HepG2 (cell line): Measurements from ENCODE around the gene HNRNPR. TPM values are rescaled to one million over a fixed set of nuclear protein-coding genes. Genes with fewer than 3 reads are reported as not detected.

ENCODE experiments used
- HOXA5 ChIP-seq: sonication (generic); formaldehyde crosslinking; IDR thresholded peaks from 2 replicates; pipeline ENCODE4 v1.4.0; 2020; ENCODE audit warnings: missing genetic modification reagents
- JUND ChIP-seq: sonication (generic); formaldehyde crosslinking; IDR thresholded peaks from 2 replicates; pipeline ENCODE4 v1.8.0; 2022; ENCODE audit warnings: mild to moderate bottlenecking, missing genetic modification reagents
- SMYD3 ChIP-seq: sonication (generic); formaldehyde crosslinking; IDR thresholded peaks from 2 replicates; pipeline ENCODE4 v1.8.1; 2023; ENCODE audit warnings: mild to moderate bottlenecking, missing genetic modification reagents
- WIZ ChIP-seq: sonication (generic); formaldehyde crosslinking; IDR thresholded peaks from 2 replicates; pipeline ENCODE4 v1.5.1; 2020; ENCODE audit warnings: mild to moderate bottlenecking, missing genetic modification reagents
- ZIK1 ChIP-seq: sonication (generic); formaldehyde crosslinking; IDR thresholded peaks from 2 replicates; pipeline ENCODE4 v1.5.0; 2020; ENCODE audit warnings: mild to moderate bottlenecking, low read depth, missing genetic modification reagents, borderline replicate concordance
- ZNF251 ChIP-seq: sonication (generic); formaldehyde crosslinking; IDR thresholded peaks from 2 replicates; pipeline ENCODE4 v1.9.0; 2021; ENCODE audit warnings: mild to moderate bottlenecking, missing genetic modification reagents
- ZNF335 ChIP-seq: sonication (generic); formaldehyde crosslinking; IDR thresholded peaks from 2 replicates; pipeline ENCODE4 v1.4.0; 2020; ENCODE audit warnings: missing genetic modification reagents
- ZNF431 ChIP-seq: sonication (generic); formaldehyde crosslinking; IDR thresholded peaks from 2 replicates; pipeline ENCODE4 v1.9.0; 2022; ENCODE audit warnings: missing genetic modification reagents, low read depth, mild to moderate bottlenecking, borderline replicate concordance
- ZNF441 ChIP-seq: sonication (generic); formaldehyde crosslinking; IDR thresholded peaks from 2 replicates; pipeline ENCODE4 v1.7.0; 2021; ENCODE audit warnings: missing genetic modification reagents, borderline replicate concordance
- ZNF564 ChIP-seq: sonication (generic); formaldehyde crosslinking; IDR thresholded peaks from 2 replicates; pipeline ENCODE4 v1.8.1; 2023; ENCODE audit warnings: mild to moderate bottlenecking, missing genetic modification reagents
- polyA plus RNA-seq, 8 experiments: library from polyadenylated mRNA; depleted of rRNA in 3 of 8; stranded (reverse) in 7 of 8; unstranded in 1 of 8; fragments of >200 nt; fragmentation: Illumina TruSeq in 4 of 8; extraction: Trizol in 4 of 8; gene quantifications; 2 replicates each; pipeline versions ENCODE4 v1.2.1 to v1.2.3, GENCODE V29; 2011 to 2016; ENCODE audit warnings: low read depth in 4 of 8, missing spikeins in 1 of 8, mixed read lengths in 1 of 8; ENCODE audit not compliant: insufficient read depth in 1 of 8
- total RNA-seq, 5 experiments: library from RNA; depleted of rRNA; stranded (reverse); fragments of >200 nt; fragmentation: Illumina TruSeq; extraction: Trizol; gene quantifications; 2 replicates each; pipeline ENCODE4 v1.2.3, GENCODE V29; 2016; ENCODE audit warnings: low read depth in 1 of 5
- TF ChIP-seq, protein P1 (sequence below): sonication (generic); formaldehyde crosslinking; IDR thresholded peaks from 2 replicates; pipeline ENCODE4 v1.4.0; 2020; ENCODE audit warnings: mild to moderate bottlenecking, missing genetic modification reagents
- TF ChIP-seq, protein P2 (sequence below): IDR thresholded peaks from 2 replicates; pipeline ENCODE4 v1.6.1; 2016
- TF ChIP-seq, protein P3 (sequence below): sonication (generic); formaldehyde crosslinking; conservative IDR thresholded peaks from 2 replicates; pipeline ENCODE4 v1.4.0; 2020; ENCODE audit warnings: missing genetic modification reagents
- TF ChIP-seq, protein P4 (sequence below): sonication (generic); formaldehyde crosslinking; IDR thresholded peaks from 2 replicates; pipeline ENCODE4 v1.8.0; 2022; ENCODE audit warnings: mild to moderate bottlenecking, missing genetic modification reagents, moderate library complexity
- TF ChIP-seq, protein P5 (sequence below), 2 experiments: sonication (generic) in 1 of 2; formaldehyde crosslinking in 1 of 2; IDR thresholded peaks; 2 replicates each; pipeline versions ENCODE4 v1.5.1 to v1.6.1; 2011 to 2020; ENCODE audit warnings: borderline replicate concordance in 1 of 2, low read depth in 1 of 2, low read length in 1 of 2, mild to moderate bottlenecking in 1 of 2, missing genetic modification reagents in 1 of 2, moderate library complexity in 1 of 2
- TF ChIP-seq, protein P6 (sequence below): sonication (generic); formaldehyde crosslinking; IDR thresholded peaks from 2 replicates; pipeline ENCODE4 v1.8.1; 2022; ENCODE audit warnings: mild to moderate bottlenecking, missing genetic modification reagents
- TF ChIP-seq, protein P7 (sequence below): sonication (generic); formaldehyde crosslinking; IDR thresholded peaks from 2 replicates; pipeline ENCODE4 v1.4.0; 2020; ENCODE audit warnings: missing genetic modification reagents

HNRNPR gene
- total and polyA plus RNA-seq, 2 of the 13 experiments (the other 11 are each of a cell fraction or from before 2014, with no cell fraction given): 133 to 216 TPM

DNA sequence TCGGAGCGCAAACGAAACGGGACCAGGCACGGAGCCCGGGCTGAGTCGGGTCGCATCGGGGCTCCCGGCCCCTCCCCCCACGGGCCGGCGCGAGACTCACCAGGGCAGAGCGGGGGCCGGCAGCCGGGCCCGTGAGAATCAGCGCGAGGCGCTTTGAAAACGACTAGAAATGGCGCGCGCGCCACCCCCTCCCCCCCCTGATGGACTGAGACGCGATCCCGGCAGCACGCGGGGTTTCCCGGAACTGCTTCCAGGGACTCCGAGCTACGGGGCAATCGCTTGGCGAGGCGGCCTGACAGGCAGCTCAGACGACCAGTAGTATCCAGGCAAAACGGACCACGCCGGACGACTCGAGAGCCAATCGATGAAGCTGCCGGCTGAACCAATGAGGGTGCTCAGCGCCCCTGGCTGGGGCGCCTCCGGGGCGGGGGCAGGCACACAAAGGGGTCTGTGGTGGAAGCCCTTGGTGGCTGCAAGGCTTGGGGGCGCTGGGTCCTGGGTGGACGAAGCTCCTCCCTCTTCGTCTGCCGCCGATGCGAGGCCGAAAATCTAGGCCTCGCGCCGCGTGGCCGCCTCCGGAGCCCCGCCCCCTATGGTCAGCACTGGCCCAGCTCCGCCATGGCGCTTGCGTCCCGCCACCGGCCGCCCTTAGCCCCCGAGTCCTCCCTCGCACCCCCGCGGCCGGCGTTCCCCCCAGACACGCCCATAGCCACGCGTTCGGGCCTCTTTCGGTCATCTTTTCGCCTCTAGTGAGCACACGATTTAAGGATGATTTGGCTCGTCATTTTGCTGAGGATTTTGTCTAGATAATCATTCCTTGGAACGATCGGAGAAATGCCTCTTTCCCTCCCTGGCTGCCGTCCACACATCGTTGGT lies at the start of gene HNRNPR (continued):
- TF ChIP-seq, protein P1, sequence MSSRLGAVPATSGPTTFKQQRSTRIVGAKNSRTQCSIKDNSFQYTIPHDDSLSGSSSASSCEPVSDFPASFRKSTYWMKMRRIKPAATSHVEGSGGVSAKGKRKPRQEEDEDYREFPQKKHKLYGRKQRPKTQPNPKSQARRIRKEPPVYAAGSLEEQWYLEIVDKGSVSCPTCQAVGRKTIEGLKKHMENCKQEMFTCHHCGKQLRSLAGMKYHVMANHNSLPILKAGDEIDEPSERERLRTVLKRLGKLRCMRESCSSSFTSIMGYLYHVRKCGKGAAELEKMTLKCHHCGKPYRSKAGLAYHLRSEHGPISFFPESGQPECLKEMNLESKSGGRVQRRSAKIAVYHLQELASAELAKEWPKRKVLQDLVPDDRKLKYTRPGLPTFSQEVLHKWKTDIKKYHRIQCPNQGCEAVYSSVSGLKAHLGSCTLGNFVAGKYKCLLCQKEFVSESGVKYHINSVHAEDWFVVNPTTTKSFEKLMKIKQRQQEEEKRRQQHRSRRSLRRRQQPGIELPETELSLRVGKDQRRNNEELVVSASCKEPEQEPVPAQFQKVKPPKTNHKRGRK: no peak
- TF ChIP-seq ZNF431 (CRISPR knock-in tag): no peak
- TF ChIP-seq, protein P2, sequence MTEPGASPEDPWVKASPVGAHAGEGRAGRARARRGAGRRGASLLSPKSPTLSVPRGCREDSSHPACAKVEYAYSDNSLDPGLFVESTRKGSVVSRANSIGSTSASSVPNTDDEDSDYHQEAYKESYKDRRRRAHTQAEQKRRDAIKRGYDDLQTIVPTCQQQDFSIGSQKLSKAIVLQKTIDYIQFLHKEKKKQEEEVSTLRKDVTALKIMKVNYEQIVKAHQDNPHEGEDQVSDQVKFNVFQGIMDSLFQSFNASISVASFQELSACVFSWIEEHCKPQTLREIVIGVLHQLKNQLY (CRISPR knock-in tag): 0 out of 2 replicates have a peak, but pooled peaks have one; percentile 44
- peak; percentile 61; the same call in 1 of the 2 replicates for TF ChIP-seq HOXA5 (CRISPR knock-in tag)
- TF ChIP-seq JUND (CRISPR knock-in tag): peak; percentile 46; the same call in 1 of the 2 replicates
- 0 out of 2 replicates have a peak, but pooled peaks have one; percentile 62 for TF ChIP-seq WIZ (CRISPR knock-in tag)
- TF ChIP-seq, protein P3, sequence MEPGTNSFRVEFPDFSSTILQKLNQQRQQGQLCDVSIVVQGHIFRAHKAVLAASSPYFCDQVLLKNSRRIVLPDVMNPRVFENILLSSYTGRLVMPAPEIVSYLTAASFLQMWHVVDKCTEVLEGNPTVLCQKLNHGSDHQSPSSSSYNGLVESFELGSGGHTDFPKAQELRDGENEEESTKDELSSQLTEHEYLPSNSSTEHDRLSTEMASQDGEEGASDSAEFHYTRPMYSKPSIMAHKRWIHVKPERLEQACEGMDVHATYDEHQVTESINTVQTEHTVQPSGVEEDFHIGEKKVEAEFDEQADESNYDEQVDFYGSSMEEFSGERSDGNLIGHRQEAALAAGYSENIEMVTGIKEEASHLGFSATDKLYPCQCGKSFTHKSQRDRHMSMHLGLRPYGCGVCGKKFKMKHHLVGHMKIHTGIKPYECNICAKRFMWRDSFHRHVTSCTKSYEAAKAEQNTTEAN (CRISPR knock-in tag): peak; percentile 44
- peak; percentile 18 for TF ChIP-seq ZNF564 (CRISPR knock-in tag)
- TF ChIP-seq, protein P4, sequence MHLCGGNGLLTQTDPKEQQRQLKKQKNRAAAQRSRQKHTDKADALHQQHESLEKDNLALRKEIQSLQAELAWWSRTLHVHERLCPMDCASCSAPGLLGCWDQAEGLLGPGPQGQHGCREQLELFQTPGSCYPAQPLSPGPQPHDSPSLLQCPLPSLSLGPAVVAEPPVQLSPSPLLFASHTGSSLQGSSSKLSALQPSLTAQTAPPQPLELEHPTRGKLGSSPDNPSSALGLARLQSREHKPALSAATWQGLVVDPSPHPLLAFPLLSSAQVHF: no peak
- TF ChIP-seq ZNF251 (CRISPR knock-in tag): no peak
- peak; percentile 67 for TF ChIP-seq ZIK1
- TF ChIP-seq, protein P5, sequence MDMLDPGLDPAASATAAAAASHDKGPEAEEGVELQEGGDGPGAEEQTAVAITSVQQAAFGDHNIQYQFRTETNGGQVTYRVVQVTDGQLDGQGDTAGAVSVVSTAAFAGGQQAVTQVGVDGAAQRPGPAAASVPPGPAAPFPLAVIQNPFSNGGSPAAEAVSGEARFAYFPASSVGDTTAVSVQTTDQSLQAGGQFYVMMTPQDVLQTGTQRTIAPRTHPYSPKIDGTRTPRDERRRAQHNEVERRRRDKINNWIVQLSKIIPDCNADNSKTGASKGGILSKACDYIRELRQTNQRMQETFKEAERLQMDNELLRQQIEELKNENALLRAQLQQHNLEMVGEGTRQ (IDR thresholded peaks at IDR 0.05; ENCODE audit: low read depth, low read length): no peak
- TF ChIP-seq, protein P5 (CRISPR knock-in tag; IDR thresholded peaks at IDR 0.05; ENCODE audit: borderline replicate concordance): peak; percentile 49; the same call in 1 of the 2 replicates
- TF ChIP-seq, protein P6, sequence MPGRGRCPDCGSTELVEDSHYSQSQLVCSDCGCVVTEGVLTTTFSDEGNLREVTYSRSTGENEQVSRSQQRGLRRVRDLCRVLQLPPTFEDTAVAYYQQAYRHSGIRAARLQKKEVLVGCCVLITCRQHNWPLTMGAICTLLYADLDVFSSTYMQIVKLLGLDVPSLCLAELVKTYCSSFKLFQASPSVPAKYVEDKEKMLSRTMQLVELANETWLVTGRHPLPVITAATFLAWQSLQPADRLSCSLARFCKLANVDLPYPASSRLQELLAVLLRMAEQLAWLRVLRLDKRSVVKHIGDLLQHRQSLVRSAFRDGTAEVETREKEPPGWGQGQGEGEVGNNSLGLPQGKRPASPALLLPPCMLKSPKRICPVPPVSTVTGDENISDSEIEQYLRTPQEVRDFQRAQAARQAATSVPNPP (CRISPR knock-in tag): no peak
- TF ChIP-seq ZNF335: peak; percentile 28; the same call in 1 of the 2 replicates
- 0 out of 2 replicates have a peak, but pooled peaks have one; percentile 16 for TF ChIP-seq SMYD3 (CRISPR knock-in tag)
- TF ChIP-seq, protein P7, sequence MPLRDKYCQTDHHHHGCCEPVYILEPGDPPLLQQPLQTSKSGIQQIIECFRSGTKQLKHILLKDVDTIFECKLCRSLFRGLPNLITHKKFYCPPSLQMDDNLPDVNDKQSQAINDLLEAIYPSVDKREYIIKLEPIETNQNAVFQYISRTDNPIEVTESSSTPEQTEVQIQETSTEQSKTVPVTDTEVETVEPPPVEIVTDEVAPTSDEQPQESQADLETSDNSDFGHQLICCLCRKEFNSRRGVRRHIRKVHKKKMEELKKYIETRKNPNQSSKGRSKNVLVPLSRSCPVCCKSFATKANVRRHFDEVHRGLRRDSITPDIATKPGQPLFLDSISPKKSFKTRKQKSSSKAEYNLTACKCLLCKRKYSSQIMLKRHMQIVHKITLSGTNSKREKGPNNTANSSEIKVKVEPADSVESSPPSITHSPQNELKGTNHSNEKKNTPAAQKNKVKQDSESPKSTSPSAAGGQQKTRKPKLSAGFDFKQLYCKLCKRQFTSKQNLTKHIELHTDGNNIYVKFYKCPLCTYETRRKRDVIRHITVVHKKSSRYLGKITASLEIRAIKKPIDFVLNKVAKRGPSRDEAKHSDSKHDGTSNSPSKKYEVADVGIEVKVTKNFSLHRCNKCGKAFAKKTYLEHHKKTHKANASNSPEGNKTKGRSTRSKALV (CRISPR knock-in tag): no peak
- peak; percentile 86; the same call in 1 of the 2 replicates for TF ChIP-seq ZNF441 (CRISPR knock-in tag)
